GM21367 (cell line): ENCODE data around the gene TRIM17.

Experiments used
- ATAC-seq: cut with Tn5 transposase; IDR thresholded peaks from one replicate; pipeline ENCODE4 v1.9.1; 2021; ENCODE audit not compliant: unreplicated experiment

Gene TRIM17

GRCh38 chr1:228381356-228381755 lies 35.3 kb downstream of the TRIM17 start:
- no peak for ATAC-seq

GRCh38 chr1:228379666-228380065 lies 37.0 kb downstream of the TRIM17 start:
- no peak for ATAC-seq

GRCh38 chr1:228378873-228379460 lies 37.7 kb downstream of the TRIM17 start:
- no peak for ATAC-seq

- no peak for ATAC-seq
Measured at GRCh38 chr1:228378090-228378872, 38.4 kb downstream of the TRIM17 start.

DNA sequence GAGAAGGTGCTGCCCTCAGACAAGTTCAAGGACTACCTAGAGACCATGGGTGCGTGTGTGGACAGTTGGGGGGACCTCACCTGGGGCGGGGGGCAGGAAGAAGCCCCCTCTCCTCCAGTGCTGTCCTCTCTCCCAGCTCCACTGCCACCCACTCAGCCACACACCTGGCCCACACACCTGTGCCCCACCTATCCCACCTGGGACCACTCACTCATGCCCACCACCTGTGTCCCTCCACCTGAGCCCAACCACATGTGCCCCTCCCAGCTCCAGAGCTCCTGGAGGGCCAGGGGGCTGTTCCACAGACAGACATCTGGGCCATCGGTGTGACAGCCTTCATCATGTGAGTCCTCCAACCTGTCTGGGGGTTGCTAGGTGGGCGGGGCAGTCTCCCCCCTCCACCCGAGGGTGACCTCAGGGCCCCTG lies 39.0 kb downstream of the TRIM17 start:
- ATAC-seq = no peak

DNA sequence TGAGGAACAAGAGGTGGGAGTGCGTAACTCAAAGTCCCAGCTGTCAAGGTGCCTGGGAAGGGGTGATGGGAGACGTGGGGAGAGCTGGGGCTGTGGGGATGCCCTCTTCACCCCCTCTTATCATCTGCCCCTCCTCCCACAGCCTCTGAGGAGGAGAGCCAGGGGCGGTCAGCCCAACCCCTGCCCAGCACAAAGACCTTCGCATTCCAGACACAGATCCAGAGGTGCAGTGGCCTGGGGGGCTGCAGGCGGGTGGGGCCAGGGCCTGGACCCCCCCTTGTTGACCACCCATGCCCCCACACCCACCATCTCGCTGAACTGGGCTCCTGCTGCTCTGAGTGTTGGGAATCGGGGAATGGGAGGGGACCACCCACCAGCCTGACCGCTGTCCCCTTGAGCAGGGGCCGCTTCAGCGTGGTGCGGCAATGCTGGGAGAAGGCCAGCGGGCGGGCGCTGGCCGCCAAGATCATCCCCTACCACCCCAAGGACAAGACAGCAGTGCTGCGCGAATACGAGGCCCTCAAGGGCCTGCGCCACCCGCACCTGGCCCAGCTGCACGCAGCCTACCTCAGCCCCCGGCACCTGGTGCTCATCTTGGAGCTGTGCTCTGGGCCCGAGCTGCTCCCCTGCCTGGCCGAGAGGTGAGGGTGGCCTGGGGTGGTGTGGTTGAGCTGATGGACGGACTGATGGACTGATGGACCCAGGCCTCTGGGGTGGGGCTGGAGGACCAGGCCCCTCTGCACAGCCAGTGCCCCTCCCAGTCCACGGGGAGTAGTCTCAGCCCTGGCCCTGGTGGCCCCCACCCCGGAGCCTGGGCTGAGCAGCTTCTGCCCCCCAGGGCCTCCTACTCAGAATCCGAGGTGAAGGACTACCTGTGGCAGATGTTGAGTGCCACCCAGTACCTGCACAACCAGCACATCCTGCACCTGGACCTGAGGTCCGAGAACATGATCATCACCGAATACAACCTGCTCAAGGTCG lies 39.7 kb downstream of the TRIM17 start:
- no peak for ATAC-seq

DNA sequence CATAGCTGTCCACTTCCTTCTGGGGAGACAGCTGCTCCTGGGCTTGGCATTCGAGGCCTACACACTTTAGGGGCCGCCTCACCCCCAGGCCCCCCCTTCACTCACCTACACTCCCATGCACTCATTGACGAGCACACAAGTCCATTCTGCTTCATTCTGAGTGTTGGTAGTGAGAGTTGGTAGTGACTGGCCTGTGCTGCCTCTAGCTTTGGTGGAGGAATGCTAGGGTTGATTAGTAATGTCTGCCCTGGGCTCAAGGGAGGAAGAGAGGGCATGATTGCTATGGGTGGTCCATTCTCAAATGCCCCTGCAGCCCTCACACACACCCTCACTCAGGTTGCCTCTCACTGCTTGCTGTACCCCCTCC lies 40.4 kb downstream of the TRIM17 start:
- no peak for ATAC-seq

DNA sequence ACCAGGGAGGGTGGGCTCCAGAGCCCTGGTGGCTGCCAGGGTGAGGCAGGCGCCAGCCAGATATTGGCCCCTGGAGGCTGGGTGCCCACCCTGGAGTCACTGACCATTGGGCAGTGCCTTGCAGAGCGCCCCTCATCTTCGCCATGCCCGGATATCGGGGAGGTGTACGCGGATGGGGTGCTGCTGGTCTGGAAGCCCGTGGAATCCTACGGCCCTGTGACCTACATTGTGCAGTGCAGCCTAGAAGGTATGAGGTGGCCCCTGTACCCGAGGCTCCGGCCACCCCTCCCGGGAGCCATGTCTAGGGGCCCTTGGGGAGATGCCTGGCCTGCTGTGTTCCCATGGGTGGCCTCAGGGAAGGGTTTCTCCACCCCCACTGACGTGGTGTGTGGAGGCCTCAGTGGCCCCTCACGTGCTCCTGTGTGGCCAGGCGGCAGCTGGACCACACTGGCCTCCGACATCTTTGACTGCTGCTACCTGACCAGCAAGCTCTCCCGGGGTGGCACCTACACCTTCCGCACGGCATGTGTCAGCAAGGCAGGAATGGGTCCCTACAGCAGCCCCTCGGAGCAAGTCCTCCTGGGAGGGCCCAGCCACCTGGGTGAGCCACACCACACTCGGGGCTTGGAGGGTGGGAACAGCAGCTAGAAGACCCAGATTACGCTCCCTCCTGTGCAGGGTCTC lies 40.9 kb downstream of the TRIM17 start:
- ATAC-seq = no peak

GRCh38 chr1:228374711-228375577 lies 41.7 kb downstream of the TRIM17 start:
- ATAC-seq = no peak

- ATAC-seq = no peak
Measured at GRCh38 chr1:228373681-228374571, 42.7 kb downstream of the TRIM17 start.

DNA sequence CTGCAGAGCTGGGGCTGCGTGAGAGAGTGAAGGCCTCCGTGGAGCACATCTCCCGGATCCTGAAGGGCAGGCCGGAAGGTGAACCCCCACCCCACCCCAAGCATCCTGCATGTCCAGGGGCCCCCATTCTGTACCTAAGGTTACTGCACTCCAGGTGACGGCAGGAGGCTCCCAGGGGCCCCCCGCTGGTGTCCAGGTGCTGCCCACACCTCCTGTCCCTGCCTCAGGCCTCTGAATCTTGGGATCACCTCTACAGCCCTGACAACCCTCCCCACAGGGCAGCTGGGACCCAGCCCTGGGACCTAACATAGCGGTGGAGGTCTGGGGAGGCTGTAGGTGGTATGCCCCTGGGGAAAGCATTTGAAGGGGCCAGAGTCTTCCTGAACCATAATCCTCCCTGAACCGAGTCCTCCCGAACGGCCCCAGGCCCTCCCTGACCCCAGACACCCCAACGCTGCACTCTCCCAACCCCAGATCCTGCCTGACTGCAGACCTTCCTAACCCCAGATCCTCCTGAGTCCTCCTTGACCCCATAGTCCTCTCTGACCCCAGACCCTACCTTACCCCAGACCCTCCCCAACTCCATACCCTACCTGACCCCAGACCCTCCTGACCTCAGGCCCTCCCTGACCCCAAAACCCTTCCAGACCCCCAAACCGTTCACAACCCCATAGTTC lies 43.5 kb downstream of the TRIM17 start:
- ATAC-seq = no peak

- ATAC-seq = no peak
Measured at GRCh38 chr1:228372183-228373003, 44.3 kb downstream of the TRIM17 start.

- no peak for ATAC-seq
Measured at GRCh38 chr1:228371741-228372182, 44.9 kb downstream of the TRIM17 start.

GRCh38 chr1:228370941-228371740 lies 45.5 kb downstream of the TRIM17 start:
- ATAC-seq = no peak

DNA sequence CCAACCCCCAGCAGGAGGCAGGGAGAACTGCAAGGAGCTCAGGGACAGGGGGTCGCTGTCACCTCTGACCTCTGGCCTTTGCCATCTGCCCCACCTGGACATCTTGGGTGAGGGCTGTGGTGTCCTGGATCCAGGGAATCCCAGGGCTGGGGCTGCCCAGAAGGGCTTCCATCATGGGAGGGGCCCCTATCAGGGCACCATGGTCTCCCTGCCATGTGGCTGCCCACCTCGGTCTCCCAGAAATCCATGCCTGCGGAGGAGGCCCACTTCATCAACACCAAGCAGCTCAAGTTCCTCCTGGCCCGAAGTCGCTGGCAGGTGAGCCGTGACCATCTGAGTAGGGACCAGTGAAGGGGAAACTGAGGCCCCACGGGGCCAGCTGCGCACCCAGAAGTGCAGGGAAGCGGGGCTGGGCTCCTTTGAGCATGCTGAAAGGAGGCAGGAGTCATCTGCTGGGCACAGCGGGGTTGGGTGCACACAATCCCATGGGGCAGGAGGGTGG lies 46.2 kb downstream of the TRIM17 start:
- ATAC-seq = no peak

GRCh38 chr1:228369608-228370438 lies 46.8 kb downstream of the TRIM17 start:
- ATAC-seq = no peak
